IMR-90 (cell line): ENCODE data around the gene VPS41. TPM values are rescaled to one million over a fixed set of nuclear protein-coding genes. Genes with fewer than 3 reads are reported as not detected.

Source experiments
- ATAC-seq: fragments of 200-7000 bp; cut with Tn5 transposase; 2 replicates; pipeline ENCODE4 v1.9.1; 2020; ENCODE audit warnings: low read depth, mild to moderate bottlenecking, moderate library complexity
- BruUV-seq: library from RNA; stranded (reverse); fragments of 400-500 nt; replicated peaks from 2 replicates; lab custom pipeline; 2021; lab: Mats Ljungman, UMichigan
- CTCF ChIA-PET: fragments of 300-600 bp; formaldehyde crosslinking; extraction: SDS; loops from one replicate; lab custom pipeline; 2021; ENCODE audit warnings: antibody characterized with exemption; lab: Yijun Ruan, JAX
- POLR2A ChIA-PET: fragments of 300-600 bp; sonication (Branson Sonifier 250); formaldehyde crosslinking; loops from one replicate; lab custom pipeline; 2022; ENCODE audit warnings: antibody characterized with exemption; ENCODE audit not compliant: unreplicated experiment; lab: Charles Lee
- DNase-seq: peaks from one replicate; pipeline ENCODE4 v3.0.0; 2013
- H2AFZ ChIP-seq: replicated peaks from 2 replicates; pipeline ENCODE3; 2013; ENCODE audit warnings: low read length, mild to moderate bottlenecking; ENCODE audit not compliant: poor library complexity
- H2AK5ac ChIP-seq: 2 replicates; pipeline ENCODE4 v1.6.1; 2013; ENCODE audit warnings: low read depth, low read length, inconsistent platforms
- H2AK9ac ChIP-seq: replicated peaks from 2 replicates; pipeline ENCODE3; 2013; ENCODE audit warnings: mild to moderate bottlenecking, low read depth, low read length, moderate library complexity; ENCODE audit not compliant: poor library complexity
- H2BK120ac ChIP-seq: 2 replicates; pipeline ENCODE4 v1.6.1; 2013; ENCODE audit warnings: low read depth, low read length, inconsistent platforms
- H2BK15ac ChIP-seq: 3 replicates; pipeline ENCODE4 v1.6.1; 2013; ENCODE audit warnings: low read depth, low read length, inconsistent platforms
- H2BK20ac ChIP-seq: 2 replicates; pipeline ENCODE4 v1.6.1; 2013; ENCODE audit warnings: low read depth, mild to moderate bottlenecking, inconsistent platforms, low read length, moderate library complexity
- H2BK5ac ChIP-seq: 2 replicates; pipeline ENCODE4 v1.6.1; 2013; ENCODE audit warnings: mild to moderate bottlenecking, low read depth, low read length, inconsistent platforms; ENCODE audit not compliant: poor library complexity, severe bottlenecking
- H3K14ac ChIP-seq: replicated peaks from 2 replicates; pipeline ENCODE4 v1.6.1; 2013; ENCODE audit warnings: low read depth, low read length, inconsistent platforms
- H3K18ac ChIP-seq: 2 replicates; pipeline ENCODE4 v1.6.1; 2013; ENCODE audit warnings: low read depth, low read length, control low read depth
- H3K23ac ChIP-seq: 2 replicates; pipeline ENCODE4 v1.6.1; 2013; ENCODE audit warnings: low read depth, low read length, inconsistent platforms
- H3K27ac ChIP-seq: 2 replicates; pipeline ENCODE4 v1.5.1; 2013; ENCODE audit warnings: mild to moderate bottlenecking, control low read depth, low read length; ENCODE audit not compliant: insufficient read depth
- H3K27me3 ChIP-seq: 2 replicates; pipeline ENCODE4 v1.6.1; 2013; ENCODE audit warnings: low read length; ENCODE audit not compliant: control insufficient read depth, insufficient read depth
- H3K36me3 ChIP-seq: 2 replicates; pipeline ENCODE4 v1.6.1; 2013; ENCODE audit warnings: low read length, mixed read lengths; ENCODE audit not compliant: control insufficient read depth, insufficient read depth
- H3K4ac ChIP-seq: 2 replicates; pipeline ENCODE4 v1.6.1; 2013; ENCODE audit warnings: low read depth, low read length, inconsistent platforms
- H3K4me1 ChIP-seq: 2 replicates; pipeline ENCODE4 v1.6.1; 2013; ENCODE audit warnings: low read length, mixed read lengths; ENCODE audit not compliant: control insufficient read depth, insufficient read depth
- H3K4me2 ChIP-seq: 2 replicates; pipeline ENCODE4 v1.6.1; 2013; ENCODE audit warnings: low read depth, mild to moderate bottlenecking, control low read depth, low read length, moderate library complexity
- H3K4me3 ChIP-seq: 2 replicates; pipeline ENCODE4 v1.5.1; 2013; ENCODE audit warnings: low read depth, mild to moderate bottlenecking, control low read depth, low read length, moderate library complexity; ENCODE audit not compliant: insufficient read depth
- H3K56ac ChIP-seq: 2 replicates; pipeline ENCODE4 v1.6.1; 2013; ENCODE audit warnings: low read length, inconsistent platforms; ENCODE audit not compliant: insufficient read depth; ENCODE audit errors: extremely low read depth
- H3K79me1 ChIP-seq, 2 experiments: 2 replicates each; pipeline ENCODE4 v1.6.1; 2013; ENCODE audit warnings: low read length in 2 of 2, inconsistent platforms in 1 of 2, low read depth in 1 of 2
- H3K9ac ChIP-seq: 2 replicates; pipeline ENCODE4 v1.6.1; 2013; ENCODE audit warnings: low read depth, low read length, control low read depth
- H3K9me1 ChIP-seq: 2 replicates; pipeline ENCODE4 v1.6.1; 2013; ENCODE audit warnings: low read length, inconsistent platforms; ENCODE audit not compliant: insufficient read depth
- H3K9me3 ChIP-seq: 2 replicates; pipeline ENCODE4 v1.6.1; 2013; ENCODE audit warnings: low read length; ENCODE audit not compliant: control insufficient read depth, insufficient read depth
- H4K20me1 ChIP-seq: 2 replicates; pipeline ENCODE4 v1.6.1; 2013; ENCODE audit warnings: low read length, inconsistent platforms; ENCODE audit not compliant: insufficient read depth
- H4K5ac ChIP-seq: 2 replicates; pipeline ENCODE4 v1.6.1; 2013; ENCODE audit warnings: mild to moderate bottlenecking, low read depth, low read length, control low read depth
- H4K8ac ChIP-seq, 2 experiments: 2 replicates each; pipeline ENCODE4 v1.6.1; 2013; ENCODE audit warnings: low read depth in 2 of 2, low read length in 2 of 2, control low read depth in 1 of 2, inconsistent platforms in 1 of 2
- H4K91ac ChIP-seq: 2 replicates; pipeline ENCODE4 v1.6.1; 2013; ENCODE audit warnings: low read depth, low read length, inconsistent platforms; ENCODE audit not compliant: insufficient read depth
- ELK1 ChIP-seq: fragments of 150-350 bp; IDR thresholded peaks from 2 replicates; pipeline ENCODE4 v1.6.1; 2016; ENCODE audit warnings: low read depth, mild to moderate bottlenecking, low read length, moderate library complexity, borderline replicate concordance
- FOS ChIP-seq: fragments of 150-350 bp; IDR thresholded peaks from 2 replicates; pipeline ENCODE4 v1.6.1; 2016; ENCODE audit warnings: low read depth, low read length
- RAD21 ChIP-seq: IDR thresholded peaks from 2 replicates; pipeline ENCODE4 v1.6.1; 2012; ENCODE audit warnings: low read length, improper control_type of control experiment
- USF2 ChIP-seq: fragments of 150-350 bp; IDR thresholded peaks from 2 replicates; pipeline ENCODE4 v1.6.1; 2017; ENCODE audit warnings: mild to moderate bottlenecking, antibody characterized with exemption, low read length, low read depth
- WGBS, 2 experiments: methylation state at CpG; one replicate each; pipeline versions ENCODE4 v1.1.5 to v1.1.7; 2013; ENCODE audit warnings: missing lambda C conversion rate in 2 of 2; ENCODE audit not compliant: insufficient read length in 1 of 2; ENCODE audit errors: extremely low coverage in 2 of 2; 5-methylcytosine and 5-hydroxymethylcytosine counted together
- dilution Hi-C: fragments of 300-500 bp; cut with HindIII; formaldehyde crosslinking; loops from one replicate; pipeline ENCODE4 v1.14.3; 2018; ENCODE audit warnings: low sequenced_read_pairs; ENCODE audit not compliant: unreplicated experiment
- in situ Hi-C: fragments of 300-500 bp; cut with MboI; formaldehyde crosslinking; loops from 3 replicates; pipeline ENCODE4 v1.14.3; 2019; ENCODE audit warnings: low sequenced_read_pairs, inconsistent platforms, mixed read lengths
- intact Hi-C: fragments of 100-400 bp; cut with micrococcal nuclease; formaldehyde crosslinking; loops from 2 replicates; pipeline ENCODE4 v1.10.0; 2022
- polyA plus RNA-seq, 3 experiments: library from polyadenylated mRNA; depleted of rRNA; stranded (reverse); fragments of >200 nt; gene quantifications; 2 replicates each; pipeline ENCODE4 v1.2.3, GENCODE V29; 2012; ENCODE audit warnings: low replicate concordance in 1 of 3
- total RNA-seq: library from RNA; depleted of rRNA; stranded (reverse); fragments of >200 nt; gene quantifications from 2 replicates; pipeline ENCODE4 v1.2.3, GENCODE V29; 2012

Gene VPS41
- total and polyA plus RNA-seq, 2 of the 4 experiments (the other 2 are of a cell fraction) = 16.0 to 28.0 TPM

- Histone ChIP-seq H2BK120ac (no peak overlapping the region), H3K36me3 (no peaks in the 10 kb centered on the region), H2BK15ac (no peak overlapping the region), H2AFZ (no peak overlapping the region), H2BK5ac (no peak overlapping the region), H3K9me1 (no peaks in the 10 kb centered on the region), H3K79me1 (peaks cover 3 to 12% of the 10 kb centered on the region in 2 experiments; a peak in 3 of 4 replicates), H3K4me1 (peaks cover 2% of the 10 kb centered on the region), H4K91ac (no peak overlapping the region), H3K4ac (no peak overlapping the region), H4K8ac (no peak overlapping the region), H2BK20ac (no peak overlapping the region), H3K23ac (no peak overlapping the region), H3K27me3 (no peaks in the 10 kb centered on the region), H2AK9ac (no peak overlapping the region), H3K18ac (no peak overlapping the region), H4K5ac (no peak overlapping the region), H2AK5ac (no peak overlapping the region), H3K27ac (no peak overlapping the region), H3K4me3 (no peak overlapping the region), H3K56ac (no peak overlapping the region), H4K20me1 (no peaks in the 10 kb centered on the region), H3K9me3 (no peaks in the 10 kb centered on the region), H3K14ac (no peak overlapping the region), H3K9ac (no peak overlapping the region), H3K4me2 (no peak overlapping the region)
- intact Hi-C loops (no loop called here), in situ Hi-C loops (no loop called here), dilution Hi-C loops (no loop called here)
- ChIA-PET CTCF (no interaction called here), POLR2A (no interaction called here)
- DNase-seq = no peak
- WGBS, 2 experiments = 100% methylated on average over 1 of the region's 5 CpGs; no CpG with 5 or more reads in 1 of the 2 experiments
- TF ChIP-seq FOS = no peak
- TF ChIP-seq ELK1 = no peak
- TF ChIP-seq RAD21 = no peak
- no peak for TF ChIP-seq USF2
- no peak for ATAC-seq
- BruUV-seq = no TSS peak
Measured at GRCh38 chr7:38889872-38890432, 19.0 kb downstream of the VPS41 start.
